Measurements from ENCODE around the gene ADAMTS9.

ADAMTS9 gene

GRCh38 chr3:64686446-64686908 lies 1.3 kb downstream of the ADAMTS9 start:
- DNase-seq (ENCODE audit: low read depth in 3 of 3) = no peak

- no peak for DNase-seq (ENCODE audit: low read depth in 3 of 3)
Observed at GRCh38 chr3:64685800-64686445, 1.9 kb downstream of the ADAMTS9 start.

GRCh38 chr3:64685331-64685799 lies 2.4 kb downstream of the ADAMTS9 start:
- no peak for DNase-seq (ENCODE audit: low read depth in 3 of 3)

GRCh38 chr3:64684715-64685261 lies 3.0 kb downstream of the ADAMTS9 start:
- DNase-seq (ENCODE audit: low read depth in 3 of 3) = no peak

- no peak for DNase-seq (ENCODE audit: low read depth in 3 of 3)
Observed at GRCh38 chr3:64681827-64682226, 6.0 kb downstream of the ADAMTS9 start.

- DNase-seq (ENCODE audit: low read depth in 3 of 3) = no peak
Observed at GRCh38 chr3:64681015-64681414, 6.8 kb downstream of the ADAMTS9 start.

- no peak for DNase-seq (ENCODE audit: low read depth in 3 of 3)
Observed at GRCh38 chr3:64680334-64680733, 7.5 kb downstream of the ADAMTS9 start.

- DNase-seq (ENCODE audit: low read depth in 3 of 3) = no peak
Observed at GRCh38 chr3:64677961-64678716, 9.7 kb downstream of the ADAMTS9 start.

GRCh38 chr3:64676831-64677230 lies 11.0 kb downstream of the ADAMTS9 start:
- DNase-seq (ENCODE audit: low read depth in 3 of 3) = no peak

- no peak for DNase-seq (ENCODE audit: low read depth in 3 of 3)
Observed at GRCh38 chr3:64675687-64676247, 12.0 kb downstream of the ADAMTS9 start.

GRCh38 chr3:64674591-64675076 lies 13.2 kb downstream of the ADAMTS9 start:
- no peak for DNase-seq (ENCODE audit: low read depth in 3 of 3)

GRCh38 chr3:64673159-64673715 lies 14.6 kb downstream of the ADAMTS9 start:
- DNase-seq (ENCODE audit: low read depth in 3 of 3) = no peak

GRCh38 chr3:64668582-64669510 lies 19.0 kb downstream of the ADAMTS9 start:
- DNase-seq (ENCODE audit: low read depth in 3 of 3) = no peak

- DNase-seq (ENCODE audit: low read depth in 3 of 3) = no peak
Observed at GRCh38 chr3:64667887-64668581, 19.8 kb downstream of the ADAMTS9 start.

GRCh38 chr3:64667138-64667537 lies 20.7 kb downstream of the ADAMTS9 start:
- DNase-seq (ENCODE audit: low read depth in 3 of 3) = no peak

- DNase-seq (ENCODE audit: low read depth in 3 of 3) = no peak
Observed at GRCh38 chr3:64666171-64666588, 21.6 kb downstream of the ADAMTS9 start.

GRCh38 chr3:64664397-64664796 lies 23.4 kb downstream of the ADAMTS9 start:
- no peak for DNase-seq (ENCODE audit: low read depth in 3 of 3)

GRCh38 chr3:64659617-64659978 lies 28.2 kb downstream of the ADAMTS9 start:
- DNase-seq (ENCODE audit: low read depth in 3 of 3) = no peak

GRCh38 chr3:64658001-64658400 lies 29.8 kb downstream of the ADAMTS9 start:
- DNase-seq (ENCODE audit: low read depth in 3 of 3) = no peak

- DNase-seq (ENCODE audit: low read depth in 3 of 3) = no peak
Observed at GRCh38 chr3:64656544-64656943, 31.3 kb downstream of the ADAMTS9 start.

Measured in stimulated activated CD4-positive, alpha-beta T cell treated with anti-CD3 and anti-CD28 coated beads, TNF-alpha, amount 100 ng/mL, for 4 hours (primary cell).